Stimulated activated CD4-positive, alpha-beta T cell treated with anti-CD3 and anti-CD28 coated beads, Interleukin-12 subunit alpha, Interleukin-12 subunit beta, amount 100 ng/mL, for 4 hours (primary cell): ENCODE data around the gene UBR7.
"Not testable (repeated sequence)": the region's sequence is repeated elsewhere in the genome, so short reads cannot be mapped to it uniquely, and the experiment has no call there.

ENCODE experiments used
- DNase-seq: peaks from one replicate; pipeline ENCODE4 v3.0.0-alpha.2; 2020

UBR7 gene

GRCh38 chr14:93206793-93207467, at the start of gene UBR7, which contains the start of gene GON7:
UBR7 (plus strand) TSS chr14:93207256; CDS start chr14:93207292, 36 bp downstream.
GON7 (minus strand) TSS chr14:93207065; CDS start chr14:93207037, 28 bp downstream.
- peak; percentile 81 for DNase-seq

- not testable (repeated sequence) for DNase-seq
These were observed 48.7 kb upstream of the UBR7 start for GRCh38 chr14:93158349-93158748.

- not testable (repeated sequence) for DNase-seq
These were observed 47.3 kb upstream of the UBR7 start for GRCh38 chr14:93159625-93160352.

GRCh38 chr14:93160353-93160801, 46.7 kb upstream of the UBR7 start:
- DNase-seq = no peak

GRCh38 chr14:93161411-93161940, 45.6 kb upstream of the UBR7 start:
- no peak for DNase-seq

- DNase-seq = no peak
These were observed 43.5 kb upstream of the UBR7 start for GRCh38 chr14:93163564-93163963.

- not testable (repeated sequence) for DNase-seq
These were observed 41.5 kb upstream of the UBR7 start for GRCh38 chr14:93165271-93166265.

GRCh38 chr14:93168610-93169009, 38.4 kb upstream of the UBR7 start:
- DNase-seq = not testable (repeated sequence)

- DNase-seq = not testable (repeated sequence)
These were observed 37.4 kb upstream of the UBR7 start for GRCh38 chr14:93169619-93170018.

- DNase-seq = not testable (repeated sequence)
These were observed 36.9 kb upstream of the UBR7 start for GRCh38 chr14:93170141-93170540.

- DNase-seq = no peak
These were observed 35.7 kb upstream of the UBR7 start for GRCh38 chr14:93171376-93171775.

GRCh38 chr14:93173943-93174395, 33.1 kb upstream of the UBR7 start:
- no peak for DNase-seq

- not testable (repeated sequence) for DNase-seq
These were observed 32.3 kb upstream of the UBR7 start for GRCh38 chr14:93174731-93175130.

- no peak for DNase-seq
These were observed 31.6 kb upstream of the UBR7 start for GRCh38 chr14:93175492-93175891.

GRCh38 chr14:93183596-93184317, 23.3 kb upstream of the UBR7 start:
- no peak for DNase-seq

- peak; percentile 87 for DNase-seq
These were observed 22.4 kb upstream of the UBR7 start, which contains the start of the genes LYSET and MOAP1 for GRCh38 chr14:93184391-93185348. LYSET (plus strand) TSS chr14:93185317; CDS start chr14:93185406, 89 bp downstream. MOAP1 (minus strand) TSS chr14:93184897; CDS start chr14:93184242, 655 bp downstream.

GRCh38 chr14:93185349-93185720, 21.7 kb upstream of the UBR7 start:
- DNase-seq = no peak

GRCh38 chr14:93186466-93186865, 20.6 kb upstream of the UBR7 start:
- no peak for DNase-seq

- no peak for DNase-seq
These were observed 20.1 kb upstream of the UBR7 start for GRCh38 chr14:93186956-93187355.

- no peak for DNase-seq
These were observed 11.6 kb upstream of the UBR7 start for GRCh38 chr14:93195316-93195999.
